ENCODE measurements around the gene CFAP54. TPM values are rescaled to one million over a fixed set of nuclear protein-coding genes. Genes with fewer than 3 reads are reported as not detected.

CFAP54 gene
- total RNA-seq, 2 experiments from 2014 or later, result 0.38 to 0.64 TPM

DNA sequence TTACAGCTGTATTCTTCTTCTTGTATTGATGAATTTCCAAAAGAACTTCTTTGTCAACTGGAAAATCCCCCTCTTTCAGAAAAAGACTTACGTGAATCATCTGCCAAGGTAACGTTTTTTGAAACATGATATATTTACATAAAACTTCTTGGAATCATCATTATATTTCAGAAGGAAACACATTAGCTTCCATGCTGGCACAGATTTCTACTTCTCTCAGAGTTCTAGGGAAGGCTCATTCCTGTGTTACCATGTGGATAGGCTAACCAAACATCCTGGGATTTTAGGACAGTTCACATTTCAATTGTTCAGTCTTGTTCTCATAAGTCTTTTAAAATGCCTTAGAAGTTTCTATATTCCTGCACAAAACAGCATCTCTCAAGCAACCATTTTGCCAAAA is 297.4 kb downstream of the CFAP54 start:
- CTCF ChIA-PET, result no interaction called here
- peaks cover 5% of the 10 kb centered on the region for H3K27me3 Mint-ChIP-seq (ENCODE audit: low read depth)

DNA sequence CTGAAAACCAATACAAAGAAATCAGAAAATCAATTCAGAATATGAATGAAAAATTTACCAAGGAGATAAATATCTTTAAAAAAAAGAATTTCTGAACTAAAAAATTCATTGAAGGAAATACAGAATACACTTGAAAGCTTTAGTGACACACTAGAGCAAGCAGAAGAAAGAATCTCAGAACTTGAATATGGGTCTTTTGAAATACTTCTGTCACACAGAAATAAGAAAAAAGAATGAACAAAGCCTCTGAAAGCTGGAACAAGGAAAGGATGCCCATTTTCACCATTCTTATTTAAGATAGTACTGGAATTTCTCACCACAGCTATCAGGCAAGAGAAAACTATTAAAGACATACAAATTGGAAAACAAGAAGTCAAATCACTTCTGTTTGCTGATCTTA is 314.6 kb downstream of the CFAP54 start:
- CTCF ChIA-PET, result interaction anchor here (0.7 kb wide), 2 partner anchors 315 to 1858 kb away, joined by 4 read pairs; partner anchors contain the start of gene CFAP54
- Mint-ChIP-seq H3K27me3 (ENCODE audit: low read depth) (peaks cover 7% of the 10 kb centered on the region), H3K4me3 (no peak overlapping the region), H3K4me1 (ENCODE audit: low read depth) (no peaks in the 10 kb centered on the region), H3K36me3 (ENCODE audit: low read depth) (peaks cover 2% of the 10 kb centered on the region), H3K9me3 (peaks cover 12% of the 10 kb centered on the region), H3K27ac (no peak overlapping the region)
- no peak for DNase-seq
- intact Hi-C loops (cut with micrococcal nuclease), result no loop called here

More for the DNA sequence above, 297.4 kb downstream of the CFAP54 start:
- intact Hi-C loops (cut with micrococcal nuclease), result no loop called here
- Mint-ChIP-seq H3K4me1 (ENCODE audit: low read depth) (no peaks in the 10 kb centered on the region), H3K27ac (no peak overlapping the region), H3K4me3 (no peak overlapping the region), H3K9me3 (no peaks in the 10 kb centered on the region), H3K36me3 (ENCODE audit: low read depth) (no peaks in the 10 kb centered on the region)
- no peak for DNase-seq

DNA sequence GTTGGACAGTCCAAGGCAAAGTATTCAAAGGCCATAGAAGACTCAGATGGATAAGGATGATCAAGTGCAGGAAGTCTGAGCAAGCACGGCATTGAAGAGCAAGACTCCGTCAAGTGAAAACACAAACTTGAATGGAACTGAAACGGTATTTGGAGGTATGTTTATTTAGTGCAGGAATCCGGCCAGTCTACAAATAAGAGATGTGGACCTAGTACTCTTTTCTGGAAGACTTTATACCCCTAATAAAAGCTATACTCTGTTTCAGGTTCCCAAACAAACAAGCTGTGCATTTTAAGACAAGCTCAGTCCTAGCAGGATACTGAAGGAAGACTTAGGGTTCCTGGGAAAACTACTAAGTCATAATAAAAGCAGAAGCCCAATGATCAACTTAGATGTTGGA is 316.9 kb downstream of the CFAP54 start:
- CTCF ChIA-PET, result no interaction called here
- intact Hi-C loops (cut with micrococcal nuclease), result no loop called here
- no peaks in the 10 kb centered on the region for H3K4me1 Mint-ChIP-seq (ENCODE audit: low read depth)

DNA sequence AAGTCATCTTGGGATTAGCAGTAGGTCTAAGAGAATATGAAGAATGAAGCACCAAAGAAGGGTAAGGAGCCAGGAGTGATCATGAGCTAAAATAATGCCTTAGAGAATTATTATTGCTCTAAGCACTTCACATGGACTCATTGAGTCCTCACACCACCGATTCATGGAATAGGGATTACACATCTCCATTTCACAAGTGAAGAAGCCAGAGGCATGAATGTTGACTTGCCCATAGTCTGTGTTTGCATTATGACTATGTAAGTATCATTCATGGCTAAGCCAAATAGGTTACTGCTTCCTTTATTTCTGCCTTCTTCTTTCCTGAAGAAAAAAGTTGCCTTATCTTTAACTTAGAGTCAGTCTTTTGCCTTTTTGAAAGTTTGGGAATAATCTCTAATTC is 318.4 kb downstream of the CFAP54 start:
- intact Hi-C loops (cut with micrococcal nuclease), result no loop called here
- H3K36me3 Mint-ChIP-seq (ENCODE audit: low read depth), result peaks cover 2% of the 10 kb centered on the region
- no peaks in the 10 kb centered on the region for H3K27me3 Mint-ChIP-seq (ENCODE audit: low read depth)
- no peak overlapping the region for H3K27ac Mint-ChIP-seq
- no peak for DNase-seq
- no peak overlapping the region for H3K4me3 Mint-ChIP-seq
- CTCF ChIA-PET, result no interaction called here
- H3K4me1 Mint-ChIP-seq (ENCODE audit: low read depth), result no peaks in the 10 kb centered on the region
- peaks cover 12% of the 10 kb centered on the region for H3K9me3 Mint-ChIP-seq

More for the DNA sequence above, 316.9 kb downstream of the CFAP54 start:
- peaks cover 2% of the 10 kb centered on the region for H3K36me3 Mint-ChIP-seq (ENCODE audit: low read depth)
- H3K27me3 Mint-ChIP-seq (ENCODE audit: low read depth), result no peaks in the 10 kb centered on the region
- no peak overlapping the region for H3K27ac Mint-ChIP-seq
- peaks cover 12% of the 10 kb centered on the region for H3K9me3 Mint-ChIP-seq
- H3K4me3 Mint-ChIP-seq, result no peak overlapping the region
- no peak for DNase-seq

DNA sequence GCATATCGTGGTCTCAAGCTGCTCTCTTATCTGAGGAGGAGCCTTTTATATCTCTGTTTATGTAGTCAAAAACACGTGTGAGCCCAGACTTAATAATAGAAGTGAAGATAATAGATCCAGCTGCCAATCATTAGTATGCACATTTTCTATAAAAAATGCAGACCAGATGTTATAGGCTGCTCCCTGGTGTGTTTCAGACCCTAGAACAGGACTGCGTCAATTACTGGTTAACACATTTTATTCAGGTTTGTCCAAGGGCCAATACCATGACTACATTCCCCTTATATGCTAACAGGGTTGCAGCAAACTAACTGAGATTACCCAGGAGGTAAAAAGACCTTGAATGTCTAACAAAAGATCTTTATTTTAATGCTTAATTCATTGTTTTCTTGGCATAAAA is 319.2 kb downstream of the CFAP54 start:
- CTCF ChIA-PET, result interaction anchor here (0.6 kb wide), 1 partner anchor 229 kb away, joined by 3 read pairs; no protein-coding TSS in a partner anchor
- intact Hi-C loops (cut with micrococcal nuclease), result no loop called here
- Mint-ChIP-seq H3K27ac (no peak overlapping the region), H3K36me3 (ENCODE audit: low read depth) (peaks cover 2% of the 10 kb centered on the region), H3K4me3 (no peak overlapping the region), H3K9me3 (peaks cover 7% of the 10 kb centered on the region), H3K4me1 (ENCODE audit: low read depth) (no peaks in the 10 kb centered on the region), H3K27me3 (ENCODE audit: low read depth) (no peaks in the 10 kb centered on the region)
- DNase-seq, result no peak

DNA sequence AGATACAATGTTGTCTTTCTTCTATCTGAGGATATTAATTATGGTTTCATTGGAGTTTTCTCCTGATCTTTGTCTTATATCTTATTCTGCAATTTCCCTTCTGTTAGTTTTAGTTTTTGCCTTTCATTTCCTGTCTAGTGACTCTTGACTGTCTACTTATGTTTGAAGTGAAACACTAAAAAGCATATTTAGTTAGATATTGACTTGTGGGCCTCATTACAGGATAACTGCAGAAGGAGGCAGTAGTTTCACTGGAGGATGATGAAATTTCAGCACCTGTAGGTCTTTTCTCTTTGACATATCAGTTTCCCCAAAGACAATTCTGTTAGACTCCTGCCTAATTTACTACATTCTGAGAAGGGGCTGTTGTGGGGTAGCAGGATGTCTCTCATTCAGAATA is 320.1 kb downstream of the CFAP54 start:
- CTCF ChIA-PET, result no interaction called here
- DNase-seq, result no peak
- H3K4me1 Mint-ChIP-seq (ENCODE audit: low read depth), result no peaks in the 10 kb centered on the region
- no peak overlapping the region for H3K27ac Mint-ChIP-seq
- peaks cover under 1% of the 10 kb centered on the region for H3K9me3 Mint-ChIP-seq
- H3K36me3 Mint-ChIP-seq (ENCODE audit: low read depth), result no peaks in the 10 kb centered on the region
- no peaks in the 10 kb centered on the region for H3K27me3 Mint-ChIP-seq (ENCODE audit: low read depth)
- no peak overlapping the region for H3K4me3 Mint-ChIP-seq
- intact Hi-C loops (cut with micrococcal nuclease), result no loop called here

DNA sequence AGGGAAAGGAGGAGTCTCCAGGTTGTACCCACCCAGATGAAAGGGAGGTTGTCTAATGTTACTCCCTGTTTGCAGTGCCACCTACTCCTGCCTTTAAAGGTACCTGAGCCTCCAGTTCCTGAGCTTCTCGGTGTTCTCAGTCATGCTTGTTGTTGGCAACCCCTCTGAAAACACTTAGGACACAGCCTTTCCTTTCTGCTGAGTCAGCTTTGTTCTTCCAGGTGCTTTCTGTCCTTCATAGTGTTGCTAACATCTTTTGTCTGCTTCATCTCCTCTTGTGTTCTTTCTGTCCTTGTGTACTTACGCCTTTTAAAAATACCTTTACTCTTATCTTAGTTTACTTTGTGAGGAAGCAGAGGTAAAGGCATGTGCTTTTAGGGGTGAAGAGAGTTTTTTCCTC is 320.7 kb downstream of the CFAP54 start:
- Mint-ChIP-seq H3K36me3 (ENCODE audit: low read depth) (no peaks in the 10 kb centered on the region), H3K27ac (no peak overlapping the region), H3K4me3 (no peak overlapping the region), H3K9me3 (no peaks in the 10 kb centered on the region), H3K27me3 (ENCODE audit: low read depth) (no peaks in the 10 kb centered on the region), H3K4me1 (ENCODE audit: low read depth) (no peaks in the 10 kb centered on the region)
- CTCF ChIA-PET, result no interaction called here
- no peak for DNase-seq
- intact Hi-C loops (cut with micrococcal nuclease), result no loop called here

DNA sequence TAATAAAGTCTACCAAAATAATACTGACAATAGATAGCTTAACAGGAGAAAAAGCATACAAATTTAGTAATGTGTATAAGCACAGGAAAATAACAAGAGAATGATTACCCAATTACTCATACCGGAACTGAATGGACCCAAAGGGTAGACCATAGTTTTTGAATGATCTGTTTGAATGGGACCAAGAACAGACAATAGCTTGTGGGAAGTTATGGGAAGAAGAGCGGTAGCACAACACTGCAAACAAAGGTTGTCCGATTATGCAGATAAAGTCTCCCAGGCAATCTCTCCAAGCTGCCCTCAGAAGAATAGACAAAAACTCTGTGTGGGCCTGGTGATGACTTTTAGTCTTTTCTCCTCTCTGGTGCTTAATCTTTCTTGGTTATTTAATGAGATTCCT is 321.1 kb downstream of the CFAP54 start:
- intact Hi-C loops (cut with micrococcal nuclease), result no loop called here
- no peak overlapping the region for H3K27ac Mint-ChIP-seq
- DNase-seq, result no peak
- no peaks in the 10 kb centered on the region for H3K27me3 Mint-ChIP-seq (ENCODE audit: low read depth)
- H3K9me3 Mint-ChIP-seq, result no peaks in the 10 kb centered on the region
- H3K4me3 Mint-ChIP-seq, result no peak overlapping the region
- CTCF ChIA-PET, result no interaction called here
- H3K4me1 Mint-ChIP-seq (ENCODE audit: low read depth), result no peaks in the 10 kb centered on the region
- H3K36me3 Mint-ChIP-seq (ENCODE audit: low read depth), result no peaks in the 10 kb centered on the region

DNA sequence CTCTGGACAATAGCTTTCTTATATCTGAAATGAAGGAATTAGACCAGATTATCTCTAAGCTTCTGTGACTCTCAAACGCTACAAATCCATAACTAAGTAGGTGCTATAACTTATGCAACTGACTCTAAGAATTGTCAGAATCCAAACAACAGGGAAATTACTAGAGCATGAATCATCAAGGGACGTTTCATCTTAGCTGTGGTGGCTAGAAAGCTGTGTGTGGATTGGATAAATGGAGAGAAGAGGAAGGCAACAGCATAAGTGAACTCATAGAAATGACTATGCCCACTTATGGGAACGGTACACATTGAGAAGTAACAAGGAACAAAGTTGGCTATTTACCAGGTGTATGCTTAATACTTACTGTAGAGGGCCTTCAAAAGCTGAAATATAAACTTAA is 321.7 kb downstream of the CFAP54 start:
- H3K4me1 Mint-ChIP-seq (ENCODE audit: low read depth), result no peaks in the 10 kb centered on the region
- no peaks in the 10 kb centered on the region for H3K27me3 Mint-ChIP-seq (ENCODE audit: low read depth)
- H3K27ac Mint-ChIP-seq, result no peak overlapping the region
- H3K9me3 Mint-ChIP-seq, result no peaks in the 10 kb centered on the region
- CTCF ChIA-PET, result no interaction called here
- H3K36me3 Mint-ChIP-seq (ENCODE audit: low read depth), result no peaks in the 10 kb centered on the region
- no peak overlapping the region for H3K4me3 Mint-ChIP-seq
- DNase-seq, result no peak
- intact Hi-C loops (cut with micrococcal nuclease), result no loop called here

DNA sequence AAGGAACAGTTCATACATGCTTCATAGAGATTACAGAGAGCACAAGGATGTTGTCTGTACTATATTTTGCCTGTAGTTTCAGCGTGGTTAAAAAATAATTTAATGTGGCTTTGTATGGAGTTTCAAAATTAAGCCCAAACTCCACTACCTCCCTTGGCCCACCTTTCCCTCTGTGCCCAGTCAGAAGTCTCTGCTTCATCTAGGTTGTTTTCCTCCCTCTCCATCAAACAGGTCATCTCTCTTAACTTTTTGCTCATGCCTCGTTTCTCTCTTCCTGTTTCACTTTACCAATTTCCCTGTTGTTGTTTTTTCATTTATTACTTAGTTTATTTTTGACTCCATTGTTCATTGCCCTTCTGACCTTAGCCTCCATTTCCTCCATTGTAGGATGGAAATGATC is 322.8 kb downstream of the CFAP54 start:
- Mint-ChIP-seq H3K27me3 (ENCODE audit: low read depth) (no peaks in the 10 kb centered on the region), H3K9me3 (no peaks in the 10 kb centered on the region), H3K4me1 (ENCODE audit: low read depth) (no peaks in the 10 kb centered on the region), H3K4me3 (no peak overlapping the region), H3K36me3 (ENCODE audit: low read depth) (no peaks in the 10 kb centered on the region), H3K27ac (no peak overlapping the region)
- no peak for DNase-seq
- CTCF ChIA-PET, result no interaction called here
- intact Hi-C loops (cut with micrococcal nuclease), result no loop called here

DNA sequence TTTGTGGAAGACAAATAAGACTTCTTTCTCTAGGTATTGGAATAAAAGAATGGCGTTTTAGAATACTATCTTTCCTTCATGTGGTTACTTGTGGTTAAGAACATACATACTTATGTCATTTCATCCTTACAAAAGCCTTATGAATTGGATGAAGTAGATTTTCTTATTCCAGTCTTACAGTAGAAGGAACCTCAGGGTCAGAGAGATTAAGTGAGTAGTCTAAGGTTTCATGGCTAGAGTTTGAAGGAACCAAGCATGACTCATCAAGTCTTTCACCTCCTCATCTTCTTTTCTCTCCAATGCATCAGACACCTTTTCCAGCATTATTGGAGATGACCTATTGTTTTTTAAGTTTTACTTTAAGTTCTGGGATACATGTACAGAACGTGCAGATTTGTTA is 324.8 kb downstream of the CFAP54 start:
- intact Hi-C loops (cut with micrococcal nuclease), result no loop called here
- CTCF ChIA-PET, result no interaction called here

DNA sequence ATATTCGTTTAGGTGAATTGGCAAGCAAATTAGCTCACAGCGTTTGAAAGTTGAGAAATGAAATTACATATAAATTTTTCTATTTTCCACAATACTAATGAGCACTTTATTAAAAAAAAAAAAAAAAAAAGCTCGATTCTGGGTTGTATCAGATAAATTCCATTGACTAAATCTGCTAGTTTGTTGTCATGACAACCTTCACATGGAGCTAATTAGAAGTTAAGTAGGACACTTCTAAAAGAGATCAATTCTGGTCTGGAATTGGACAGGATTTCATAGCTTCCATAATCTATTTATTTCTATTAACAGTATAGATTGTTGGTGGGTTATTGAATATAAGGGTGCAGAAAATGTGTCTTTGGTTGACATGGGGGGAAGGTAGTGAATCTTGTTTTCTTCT is 332.2 kb downstream of the CFAP54 start:
- no peak for DNase-seq
- CTCF ChIA-PET, result no interaction called here
- Mint-ChIP-seq H3K27me3 (ENCODE audit: low read depth) (peaks cover 5% of the 10 kb centered on the region), H3K27ac (no peak overlapping the region), H3K9me3 (no peaks in the 10 kb centered on the region), H3K4me3 (no peak overlapping the region), H3K4me1 (ENCODE audit: low read depth) (no peaks in the 10 kb centered on the region), H3K36me3 (ENCODE audit: low read depth) (no peaks in the 10 kb centered on the region)
- intact Hi-C loops (cut with micrococcal nuclease), result no loop called here

More for the DNA sequence above, 324.8 kb downstream of the CFAP54 start:
- H3K36me3 Mint-ChIP-seq (ENCODE audit: low read depth), result no peaks in the 10 kb centered on the region
- H3K4me3 Mint-ChIP-seq, result no peak overlapping the region
- H3K9me3 Mint-ChIP-seq, result no peaks in the 10 kb centered on the region
- H3K27me3 Mint-ChIP-seq (ENCODE audit: low read depth), result no peaks in the 10 kb centered on the region
- H3K27ac Mint-ChIP-seq, result no peak overlapping the region
- no peaks in the 10 kb centered on the region for H3K4me1 Mint-ChIP-seq (ENCODE audit: low read depth)
- DNase-seq, result no peak

DNA sequence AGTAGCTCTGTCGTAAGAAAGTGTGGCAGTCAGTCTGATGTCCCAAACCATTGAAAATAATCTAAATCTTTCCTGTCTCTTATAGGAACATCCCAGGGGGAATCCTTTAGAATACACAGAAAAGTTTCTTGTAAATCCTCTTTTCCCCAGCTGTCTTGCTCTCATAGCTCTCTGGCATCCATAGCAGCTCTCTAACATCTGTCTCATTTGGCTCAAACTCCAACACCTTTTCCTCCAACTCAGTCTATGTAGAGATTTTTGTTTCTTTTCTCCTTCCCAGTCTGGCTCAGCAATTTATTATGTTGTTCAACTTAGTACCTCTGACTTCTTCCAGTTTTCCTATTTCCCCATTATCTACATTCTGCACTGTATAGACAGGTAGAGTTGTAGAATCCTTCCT is 333.3 kb downstream of the CFAP54 start:
- intact Hi-C loops (cut with micrococcal nuclease), result no loop called here
- no peak overlapping the region for H3K27ac Mint-ChIP-seq
- no peak for DNase-seq
- no peaks in the 10 kb centered on the region for H3K9me3 Mint-ChIP-seq
- H3K27me3 Mint-ChIP-seq (ENCODE audit: low read depth), result peaks cover 5% of the 10 kb centered on the region
- no peaks in the 10 kb centered on the region for H3K4me1 Mint-ChIP-seq (ENCODE audit: low read depth)
- CTCF ChIA-PET, result no interaction called here
- H3K4me3 Mint-ChIP-seq, result no peak overlapping the region
- H3K36me3 Mint-ChIP-seq (ENCODE audit: low read depth), result no peaks in the 10 kb centered on the region

Measured in activated naive CD4-positive, alpha-beta T cell treated with anti-CD3 and anti-CD28 coated beads for 36 hours (primary cell).